Naive thymus-derived CD8-positive, alpha-beta T cell (primary cell): ENCODE measurements around the gene ZNF444. TPM values are rescaled to one million over a fixed set of nuclear protein-coding genes. Genes with fewer than 3 reads are reported as not detected.
A peak's percentile ranks its signal among the peaks of the same experiment; 100 is the strongest.

Experiments used
- ATAC-seq, 2 donors: fragments of 150-1000 bp; cut with Tn5 transposase in 1 of 2; sonication (Bioruptor Pico), chemical (Tn5 transposase) in 1 of 2; 1 replicate in 1 of 2; 2 replicates in 1 of 2; pipeline ENCODE4 v1.10.0; 2021; ENCODE audit warnings: mild to moderate bottlenecking in 2 of 2, moderate library complexity in 2 of 2
- POLR2A ChIA-PET: fragments of 350-600 bp; sonication (Branson Sonifier 250); formaldehyde crosslinking; loops from one replicate; lab custom pipeline; 2021; ENCODE audit warnings: antibody characterized with exemption; lab: Charles Lee
- DNase-seq, 10 donors: peaks; one replicate each; pipeline versions ENCODE4 v3.0.0 to v3.0.0-alpha.2; 2020 to 2022
- H3K27ac Mint-ChIP-seq, 10 donors: one replicate each; pipeline ENCODE4 v1.8.0; 2020 to 2022; ENCODE audit warnings: mild to moderate bottlenecking in 10 of 10, mixed read lengths in 10 of 10, moderate library complexity in 4 of 10, inconsistent platforms in 1 of 10
- H3K27me3 Mint-ChIP-seq, 5 donors: one replicate each; pipeline ENCODE4 v1.8.0; 2021 to 2022; ENCODE audit warnings: mixed read lengths in 5 of 5
- H3K36me3 Mint-ChIP-seq, 3 donors: one replicate each; pipeline ENCODE4 v1.8.0; 2020 to 2022; ENCODE audit warnings: mixed read lengths in 3 of 3, mild to moderate bottlenecking in 2 of 3, inconsistent platforms in 1 of 3
- H3K4me1 Mint-ChIP-seq, 4 donors: one replicate each; pipeline ENCODE4 v1.8.0; 2021 to 2022; ENCODE audit warnings: mixed read lengths in 4 of 4
- H3K4me3 Mint-ChIP-seq, 10 donors: one replicate each; pipeline ENCODE4 v1.8.0; 2020 to 2022; ENCODE audit warnings: mild to moderate bottlenecking in 10 of 10, mixed read lengths in 10 of 10, moderate library complexity in 6 of 10, inconsistent platforms in 1 of 10
- H3K9me3 Mint-ChIP-seq, 9 donors: one replicate each; pipeline ENCODE4 v1.8.0; 2020 to 2022; ENCODE audit warnings: mixed read lengths in 9 of 9, mild to moderate bottlenecking in 3 of 9, inconsistent platforms in 1 of 9, moderate library complexity in 1 of 9
- polyA plus RNA-seq, 3 donors: library from polyadenylated mRNA; unstranded; fragments of 300-500 nt; fragmentation: Illumina TruSeq; gene quantifications; one replicate each; pipeline ENCODE4 v1.2.3, GENCODE V29; 2021
- total RNA-seq, 8 experiments: library from RNA in 2 of 8; stranded (reverse) in 2 of 8; gene quantifications; one replicate each; pipeline ENCODE4 v1.2.3 and lab custom pipeline; 2021 to 2026

ZNF444 gene
- total and polyA plus RNA-seq, 5 experiments from 2014 or later: 12.9 to 49.4 (median 26.9) TPM

- peaks cover 14 to 22% (median 15%) of the 10 kb centered on the region in 4 donors for H3K4me1 Mint-ChIP-seq
- no peak for DNase-seq
- H3K4me3 Mint-ChIP-seq: no peak overlapping the region
- no peaks in the 10 kb centered on the region for H3K27me3 Mint-ChIP-seq
- peak overlapping the region in 1 of 10 donors; percentile 64 for H3K27ac Mint-ChIP-seq
- POLR2A ChIA-PET: no interaction called here
- no peaks in the 10 kb centered on the region for H3K9me3 Mint-ChIP-seq
- no peak for ATAC-seq
- H3K36me3 Mint-ChIP-seq: peaks cover 0 to 53% (median 14%) of the 10 kb centered on the region in 3 donors
Observed at GRCh38 chr19:56155124-56155687, 14.1 kb downstream of the ZNF444 start.

GRCh38 chr19:56156768-56157167 lies 15.7 kb downstream of the ZNF444 start:
- POLR2A ChIA-PET: no interaction called here
- peak overlapping the region in 1 of 10 donors; percentile 44 for H3K27ac Mint-ChIP-seq
- H3K36me3 Mint-ChIP-seq: peaks cover 0 to 55% (median 14%) of the 10 kb centered on the region in 3 donors
- H3K4me1 Mint-ChIP-seq: peaks cover 12 to 22% (median 15%) of the 10 kb centered on the region in 4 donors
- no peaks in the 10 kb centered on the region for H3K27me3 Mint-ChIP-seq
- no peaks in the 10 kb centered on the region for H3K9me3 Mint-ChIP-seq
- no peak for ATAC-seq
- no peak for DNase-seq
- no peak overlapping the region for H3K4me3 Mint-ChIP-seq

GRCh38 chr19:56158170-56158757 lies 17.2 kb downstream of the ZNF444 start:
- ATAC-seq (no peak), DNase-seq (no peak)
- Mint-ChIP-seq H3K9me3 (no peaks in the 10 kb centered on the region), H3K4me3 (no peak overlapping the region), H3K36me3 (peaks cover 0 to 48% (median 14%) of the 10 kb centered on the region in 3 donors), H3K4me1 (peaks cover 6 to 14% (median 8%) of the 10 kb centered on the region in 4 donors), H3K27ac (no peak overlapping the region), H3K27me3 (no peaks in the 10 kb centered on the region)
- POLR2A ChIA-PET: no interaction called here

- Mint-ChIP-seq H3K9me3 (no peaks in the 10 kb centered on the region), H3K4me1 (peaks cover 0 to 9% (median 7%) of the 10 kb centered on the region in 4 donors), H3K27ac (peak overlapping the region in 1 of 10 donors; percentile 77), H3K4me3 (no peak overlapping the region), H3K27me3 (no peaks in the 10 kb centered on the region), H3K36me3 (peaks cover 0 to 41% (median 12%) of the 10 kb centered on the region in 3 donors)
- POLR2A ChIA-PET: no interaction called here
- DNase-seq: no peak
- ATAC-seq: no peak
Observed at GRCh38 chr19:56159009-56159559, 18.0 kb downstream of the ZNF444 start.

- Mint-ChIP-seq H3K9me3 (no peaks in the 10 kb centered on the region), H3K4me3 (no peak overlapping the region), H3K4me1 (peaks cover 2 to 13% (median 8%) of the 10 kb centered on the region in 4 donors), H3K27me3 (peaks cover 0 to under 1% (median 0%) of the 10 kb centered on the region in 5 donors), H3K36me3 (peaks cover 0 to 40% (median 12%) of the 10 kb centered on the region in 3 donors), H3K27ac (no peak overlapping the region)
- no peak for ATAC-seq
- DNase-seq: no peak
- POLR2A ChIA-PET: no interaction called here
Observed at GRCh38 chr19:56159622-56160271, 18.7 kb downstream of the ZNF444 start.

GRCh38 chr19:56161534-56161933 lies 20.4 kb downstream of the ZNF444 start:
- Mint-ChIP-seq H3K4me1 (peaks cover 6 to 14% (median 10%) of the 10 kb centered on the region in 4 donors), H3K27me3 (peaks cover 0 to 4% (median 2%) of the 10 kb centered on the region in 5 donors), H3K9me3 (no peaks in the 10 kb centered on the region), H3K27ac (peak overlapping the region in 1 of 10 donors; percentile 68), H3K36me3 (peaks cover 0 to 26% (median 6%) of the 10 kb centered on the region in 3 donors), H3K4me3 (no peak overlapping the region)
- no peak for DNase-seq
- no peak for ATAC-seq
- POLR2A ChIA-PET: no interaction called here

- Mint-ChIP-seq H3K27me3 (peaks cover 0 to 4% (median 2%) of the 10 kb centered on the region in 5 donors), H3K4me3 (peak overlapping the region in 1 of 10 donors; percentile 44), H3K36me3 (peaks cover 0 to 22% (median 6%) of the 10 kb centered on the region in 3 donors), H3K27ac (peak overlapping the region in 3 of 10 donors; percentile 51 to 68 (median 68)), H3K9me3 (no peaks in the 10 kb centered on the region), H3K4me1 (peaks cover 6 to 14% (median 10%) of the 10 kb centered on the region in 4 donors)
- POLR2A ChIA-PET: no interaction called here
- ATAC-seq: no peak
- no peak for DNase-seq
Observed at GRCh38 chr19:56162258-56162657, 21.2 kb downstream of the ZNF444 start.

GRCh38 chr19:56163097-56163496 lies 22.0 kb downstream of the ZNF444 start:
- Mint-ChIP-seq H3K27me3 (peaks cover 0 to 5% (median 2%) of the 10 kb centered on the region in 5 donors), H3K27ac (peak overlapping the region in 1 of 10 donors; percentile 66), H3K4me1 (peaks cover 6 to 14% (median 10%) of the 10 kb centered on the region in 4 donors), H3K36me3 (peaks cover 0 to 15% (median 3%) of the 10 kb centered on the region in 3 donors), H3K4me3 (peak overlapping the region in 1 of 10 donors; percentile 44), H3K9me3 (no peaks in the 10 kb centered on the region)
- ATAC-seq: no peak
- no peak for DNase-seq
- POLR2A ChIA-PET: interaction anchor here (0.7 kb wide), 1 partner anchor 1865 kb away, joined by 7 read pairs; no protein-coding TSS in a partner anchor

GRCh38 chr19:56167064-56167578 lies 26.0 kb downstream of the ZNF444 start:
- Mint-ChIP-seq H3K27me3 (peaks cover 0 to 12% (median 5%) of the 10 kb centered on the region in 5 donors), H3K36me3 (no peaks in the 10 kb centered on the region), H3K27ac (no peak overlapping the region), H3K4me3 (no peak overlapping the region), H3K4me1 (peaks cover 10 to 16% (median 11%) of the 10 kb centered on the region in 4 donors), H3K9me3 (peaks cover 0 to 1% (median 0%) of the 10 kb centered on the region in 9 donors)
- DNase-seq (no peak), ATAC-seq (no peak)
- POLR2A ChIA-PET: no interaction called here

GRCh38 chr19:56170261-56170660 lies 29.2 kb downstream of the ZNF444 start:
- ATAC-seq: no peak
- H3K9me3 Mint-ChIP-seq: peaks cover 0 to 1% (median 0%) of the 10 kb centered on the region in 9 donors
- H3K4me3 Mint-ChIP-seq: no peak overlapping the region
- peaks cover 4 to 15% (median 9%) of the 10 kb centered on the region in 5 donors for H3K27me3 Mint-ChIP-seq
- H3K36me3 Mint-ChIP-seq: no peaks in the 10 kb centered on the region
- POLR2A ChIA-PET: no interaction called here
- DNase-seq: no peak
- H3K27ac Mint-ChIP-seq: no peak overlapping the region
- peaks cover 2 to 6% (median 3%) of the 10 kb centered on the region in 4 donors for H3K4me1 Mint-ChIP-seq

- Mint-ChIP-seq H3K4me3 (no peak overlapping the region), H3K27ac (no peak overlapping the region), H3K9me3 (peaks cover 0 to 1% (median 0%) of the 10 kb centered on the region in 9 donors), H3K36me3 (no peaks in the 10 kb centered on the region), H3K4me1 (peaks cover 2 to 6% (median 3%) of the 10 kb centered on the region in 4 donors), H3K27me3 (peaks cover 1 to 15% (median 7%) of the 10 kb centered on the region in 5 donors)
- DNase-seq: no peak
- no peak for ATAC-seq
- POLR2A ChIA-PET: no interaction called here
Observed at GRCh38 chr19:56174086-56174485, 33.0 kb downstream of the ZNF444 start.

GRCh38 chr19:56174550-56174949 lies 33.5 kb downstream of the ZNF444 start:
- Mint-ChIP-seq H3K36me3 (no peaks in the 10 kb centered on the region), H3K9me3 (peaks cover 0 to 1% (median 0%) of the 10 kb centered on the region in 9 donors), H3K4me3 (no peak overlapping the region), H3K27ac (no peak overlapping the region), H3K4me1 (peaks cover 2 to 6% (median 3%) of the 10 kb centered on the region in 4 donors), H3K27me3 (peaks cover 1 to 15% (median 7%) of the 10 kb centered on the region in 5 donors)
- POLR2A ChIA-PET: no interaction called here
- ATAC-seq (no peak), DNase-seq (no peak)
